Trophoblast cell (in vitro differentiated cells and primary cell): ENCODE measurements around the gene EVX2.

Source experiments
- DNase-seq, 2 donors: peaks; one replicate each; pipeline ENCODE4 v3.0.0-alpha.2; 2016
- H2AFZ ChIP-seq: 2 replicates; pipeline ENCODE4 v1.6.1; 2013; ENCODE audit warnings: low read length, moderate library complexity, mild to moderate bottlenecking; ENCODE audit not compliant: insufficient read depth, poor library complexity
- H2AK5ac ChIP-seq: 2 replicates; pipeline ENCODE4 v1.6.1; 2013; ENCODE audit warnings: mild to moderate bottlenecking, low read length
- H2BK120ac ChIP-seq: 2 replicates; pipeline ENCODE4 v1.6.1; 2013; ENCODE audit warnings: low read length, mild to moderate bottlenecking, moderate library complexity; ENCODE audit not compliant: insufficient read depth, poor library complexity
- H2BK12ac ChIP-seq: 2 replicates; pipeline ENCODE4 v1.6.1; 2013; ENCODE audit warnings: mild to moderate bottlenecking, low read length, moderate library complexity
- H2BK5ac ChIP-seq: 2 replicates; pipeline ENCODE4 v1.6.1; 2013; ENCODE audit warnings: low read length, low read depth, moderate library complexity, mild to moderate bottlenecking; ENCODE audit not compliant: poor library complexity
- H3K14ac ChIP-seq: 2 replicates; pipeline ENCODE4 v1.6.1; 2013; ENCODE audit warnings: mild to moderate bottlenecking, low read length
- H3K18ac ChIP-seq: 2 replicates; pipeline ENCODE4 v1.6.1; 2013; ENCODE audit warnings: mild to moderate bottlenecking, low read length
- H3K23ac ChIP-seq: 2 replicates; pipeline ENCODE4 v1.6.1; 2013; ENCODE audit warnings: low read length
- H3K27ac ChIP-seq: 2 replicates; pipeline ENCODE4 v1.5.1; 2013; ENCODE audit warnings: low read depth, mild to moderate bottlenecking, inconsistent platforms, low read length, moderate library complexity
- H3K27me3 ChIP-seq: 2 replicates; pipeline ENCODE4 v1.6.1; 2013; ENCODE audit warnings: inconsistent platforms, mild to moderate bottlenecking, low read length, moderate library complexity; ENCODE audit not compliant: insufficient read depth
- H3K36me3 ChIP-seq, 2 experiments: 1 replicate in 1 of 2; 2 replicates in 1 of 2; pipeline ENCODE4 v1.6.1; 2013; ENCODE audit warnings: low read length in 2 of 2, mild to moderate bottlenecking in 2 of 2, moderate library complexity in 1 of 2; ENCODE audit not compliant: insufficient read depth in 2 of 2, control insufficient read depth in 1 of 2
- H3K4ac ChIP-seq: 2 replicates; pipeline ENCODE4 v1.6.1; 2013; ENCODE audit warnings: low read depth, mild to moderate bottlenecking, low read length, moderate library complexity
- H3K4me1 ChIP-seq, 2 experiments: 1 replicate in 1 of 2; 2 replicates in 1 of 2; pipeline ENCODE4 v1.6.1; 2013; ENCODE audit warnings: low read length in 2 of 2, mild to moderate bottlenecking in 2 of 2, moderate library complexity in 1 of 2; ENCODE audit not compliant: insufficient read depth in 2 of 2, control insufficient read depth in 1 of 2
- H3K4me2 ChIP-seq: 2 replicates; pipeline ENCODE4 v1.6.1; 2013; ENCODE audit warnings: inconsistent platforms, mild to moderate bottlenecking, low read length, moderate library complexity
- H3K4me3 ChIP-seq: 2 replicates; pipeline ENCODE4 v1.5.1; 2013; ENCODE audit warnings: mild to moderate bottlenecking, low read depth, low read length, inconsistent platforms
- H3K79me1 ChIP-seq: one replicate; pipeline ENCODE4 v1.6.1; 2013; ENCODE audit warnings: low read length
- H3K79me2 ChIP-seq: 2 replicates; pipeline ENCODE4 v1.6.1; 2013; ENCODE audit warnings: low read length, mild to moderate bottlenecking; ENCODE audit not compliant: control insufficient read depth, insufficient read depth, poor library complexity
- H3K9ac ChIP-seq: 2 replicates; pipeline ENCODE4 v1.6.1; 2013; ENCODE audit warnings: mild to moderate bottlenecking, low read length
- H3K9me3 ChIP-seq: 2 replicates; pipeline ENCODE4 v1.6.1; 2013; ENCODE audit warnings: low read depth, mild to moderate bottlenecking, control low read depth, inconsistent platforms, low read length; ENCODE audit not compliant: insufficient read depth
- H4K12ac ChIP-seq: 2 replicates; pipeline ENCODE4 v1.6.1; 2013; ENCODE audit warnings: low read depth, mild to moderate bottlenecking, low read length, moderate library complexity
- H4K8ac ChIP-seq: 2 replicates; pipeline ENCODE4 v1.6.1; 2013; ENCODE audit warnings: low read depth, mild to moderate bottlenecking, low read length, moderate library complexity
- H4K91ac ChIP-seq: one replicate; pipeline ENCODE4 v1.6.1; 2013; ENCODE audit warnings: low read depth, mild to moderate bottlenecking, low read length, moderate library complexity
- WGBS: extraction: QIAGEN DNeasy Blood & Tissue Kit; methylation state at CpG from one replicate; pipeline ENCODE4 v1.1.7; 2013; ENCODE audit warnings: missing lambda C conversion rate; ENCODE audit not compliant: insufficient read length, insufficient coverage; ENCODE audit errors: extremely low coverage; 5-methylcytosine and 5-hydroxymethylcytosine counted together

The EVX2 gene

DNA sequence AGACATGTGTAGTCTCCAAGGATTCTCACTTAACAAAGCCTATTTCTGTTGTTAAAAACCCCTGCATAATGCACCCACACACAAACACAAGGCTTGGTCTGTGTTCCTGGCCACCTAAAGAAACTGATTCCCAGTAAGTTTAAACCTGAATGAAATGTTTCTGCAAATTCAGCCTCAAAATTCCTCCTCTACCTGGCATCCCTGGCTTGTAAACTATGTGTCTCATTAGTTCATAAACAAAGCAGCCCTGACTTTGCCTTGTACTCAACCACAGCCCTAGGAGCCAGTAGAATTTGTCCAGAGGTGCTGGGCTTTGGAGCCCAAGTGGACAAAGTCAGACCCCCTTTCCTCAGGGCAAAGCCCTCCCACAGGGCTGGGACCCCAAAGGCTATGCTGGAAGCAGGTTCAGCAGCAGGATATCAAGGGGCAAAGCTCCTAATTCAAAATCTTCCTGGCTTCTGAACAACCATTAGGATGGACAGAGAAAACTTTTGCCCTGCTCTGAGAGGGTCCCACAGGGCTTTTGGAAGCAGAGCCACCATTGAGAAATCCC, 6.2 kb upstream of the EVX2 start:
- Histone ChIP-seq H3K36me3 (no peaks in the 10 kb centered on the region), H3K9me3 (peaks cover 4% of the 10 kb centered on the region), H2AFZ (no peak overlapping the region), H2BK12ac (no peak overlapping the region), H3K4ac (no peak overlapping the region), H4K12ac (no peak overlapping the region), H3K79me2 (peaks cover 2% of the 10 kb centered on the region), H2BK5ac (no peak overlapping the region), H2AK5ac (no peak overlapping the region), H3K79me1 (no peaks in the 10 kb centered on the region), H4K91ac (no peak overlapping the region), H2BK120ac (no peak overlapping the region), H4K8ac (no peak overlapping the region), H3K4me2 (no peak overlapping the region), H3K4me3 (no peak overlapping the region), H3K27me3 (peaks cover 85% of the 10 kb centered on the region), H3K14ac (no peak overlapping the region), H3K27ac (no peak overlapping the region), H3K18ac (no peak overlapping the region), H3K23ac (no peak overlapping the region), H3K9ac (no peak overlapping the region), H3K4me1 (peaks cover 11 to 12% of the 10 kb centered on the region in 2 experiments)
- no peak for DNase-seq

DNA sequence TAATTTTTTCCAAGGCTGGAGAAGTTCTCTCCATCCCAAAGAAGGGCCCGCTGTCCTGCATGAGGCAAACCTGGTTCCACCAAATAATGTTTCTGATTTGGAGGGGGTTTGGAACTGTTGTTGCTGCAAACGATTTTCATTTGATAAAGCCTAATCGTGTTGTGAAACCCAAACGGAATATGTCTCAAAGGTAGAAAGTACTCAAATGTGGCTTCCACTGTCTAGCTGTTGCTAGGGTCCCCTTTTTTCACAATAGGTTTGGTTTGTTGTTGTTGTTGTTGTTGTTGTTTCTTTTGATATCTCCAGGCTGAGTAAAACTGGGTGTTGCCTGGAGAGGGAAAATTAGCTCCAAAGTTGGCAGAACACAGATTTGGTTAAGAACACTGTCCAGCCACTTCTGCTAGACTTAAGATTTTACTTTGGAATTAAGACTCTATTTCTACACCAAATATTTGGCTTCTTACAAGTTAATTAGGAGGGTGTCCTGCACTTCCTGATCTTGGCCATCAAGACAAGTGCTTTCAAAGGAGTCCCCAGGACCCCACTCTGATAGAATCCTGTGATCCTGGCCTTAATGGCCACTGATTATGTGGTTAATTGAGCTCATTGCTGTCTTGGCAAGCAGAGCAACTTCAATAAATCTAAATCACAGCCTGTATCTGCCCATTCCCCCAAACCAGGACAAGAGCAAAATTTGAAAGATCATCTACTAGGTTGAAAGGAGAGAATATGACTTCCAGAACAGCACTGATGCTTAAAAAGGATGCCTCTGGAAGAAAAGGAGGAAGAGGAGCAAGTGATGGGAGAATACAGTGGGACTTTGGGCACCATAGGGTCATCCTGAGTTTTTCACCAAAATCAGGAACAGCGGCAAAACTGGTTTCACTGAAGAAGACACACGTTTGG, 5.4 kb upstream of the EVX2 start:
- H3K4ac ChIP-seq = no peak overlapping the region

DNA sequence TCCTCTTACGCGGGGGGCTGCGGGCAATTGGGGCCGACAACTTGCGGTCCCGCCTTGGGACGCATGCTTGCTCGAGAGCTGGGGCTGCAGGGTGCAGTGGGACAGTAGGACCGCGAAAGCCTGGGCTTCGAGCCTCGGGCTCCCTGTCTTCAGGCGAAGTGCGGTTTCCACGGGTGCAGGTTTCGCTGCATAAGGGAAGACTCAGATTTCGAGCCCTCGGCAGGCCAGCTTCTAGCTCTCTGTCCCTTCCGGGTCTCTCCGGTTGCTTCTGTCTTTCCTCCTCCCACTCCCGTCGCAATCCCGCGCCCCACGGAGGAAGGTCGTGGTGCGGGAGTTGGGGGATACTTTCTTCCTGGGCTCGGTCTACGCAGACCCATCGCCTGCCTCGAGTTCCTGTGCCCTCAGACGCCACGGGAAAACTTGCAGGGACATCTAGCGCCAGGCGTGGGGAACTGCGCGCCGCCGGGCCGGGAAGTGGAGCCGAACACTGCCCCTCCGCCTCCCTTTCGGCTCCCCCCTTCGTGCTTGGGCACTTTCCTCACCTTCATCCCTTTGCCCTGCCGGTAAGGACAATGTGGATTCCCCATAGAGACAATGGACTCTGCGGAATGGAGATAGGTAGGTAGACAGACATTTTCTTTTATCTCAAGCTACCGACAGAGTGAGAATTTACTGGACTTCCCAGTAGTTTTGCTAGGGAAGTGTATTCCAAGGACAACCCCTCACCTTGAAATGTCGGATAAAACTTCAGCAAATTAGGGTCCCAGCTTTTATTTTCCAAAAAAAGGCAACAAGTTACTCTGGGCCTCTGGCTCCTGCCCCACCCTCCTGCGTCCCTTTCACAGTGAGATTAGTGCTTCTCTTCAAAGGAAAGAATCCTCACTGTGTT, 4.5 kb upstream of the EVX2 start:
- H2BK120ac ChIP-seq = no peak overlapping the region
- H3K4me3 ChIP-seq = peak overlapping the region; percentile 21
- peak overlapping the region; percentile 42 for H4K8ac ChIP-seq
- no peak overlapping the region for H3K23ac ChIP-seq
- no peak overlapping the region for H3K9ac ChIP-seq
- H2AK5ac ChIP-seq = no peak overlapping the region
- H3K27ac ChIP-seq = no peak overlapping the region
- DNase-seq = peak; percentile 35 to 58
- no peak overlapping the region for H3K4ac ChIP-seq
- H4K91ac ChIP-seq = no peak overlapping the region
- H3K36me3 ChIP-seq = no peaks in the 10 kb centered on the region
- H2AFZ ChIP-seq = peak overlapping the region; percentile 50
- H3K4me2 ChIP-seq = peak overlapping the region; percentile 73
- H3K4me1 ChIP-seq = peaks cover 8 to 12% of the 10 kb centered on the region in 2 experiments
- H3K14ac ChIP-seq = no peak overlapping the region
- H3K79me2 ChIP-seq = peaks cover 2% of the 10 kb centered on the region
- peaks cover 90% of the 10 kb centered on the region for H3K27me3 ChIP-seq
- peaks cover 3% of the 10 kb centered on the region for H3K9me3 ChIP-seq
- no peaks in the 10 kb centered on the region for H3K79me1 ChIP-seq
- no peak overlapping the region for H4K12ac ChIP-seq
- H2BK5ac ChIP-seq = no peak overlapping the region
- H2BK12ac ChIP-seq = no peak overlapping the region
- no CpG with 5 or more reads among the region's 49 CpGs for WGBS
- H3K18ac ChIP-seq = no peak overlapping the region

More for the DNA sequence above, 5.4 kb upstream of the EVX2 start:
- Histone ChIP-seq H3K18ac (no peak overlapping the region), H3K36me3 (no peaks in the 10 kb centered on the region), H3K14ac (no peak overlapping the region), H2BK12ac (no peak overlapping the region), H3K79me2 (peaks cover 2% of the 10 kb centered on the region), H3K9me3 (peaks cover 4% of the 10 kb centered on the region), H2BK120ac (no peak overlapping the region), H4K8ac (no peak overlapping the region), H3K27ac (no peak overlapping the region), H3K4me1 (peaks cover 11 to 12% of the 10 kb centered on the region in 2 experiments), H3K4me2 (no peak overlapping the region), H2AK5ac (no peak overlapping the region), H4K12ac (no peak overlapping the region), H4K91ac (no peak overlapping the region), H3K23ac (no peak overlapping the region), H2AFZ (no peak overlapping the region), H3K9ac (no peak overlapping the region), H3K27me3 (peaks cover 87% of the 10 kb centered on the region), H3K79me1 (no peaks in the 10 kb centered on the region), H2BK5ac (no peak overlapping the region), H3K4me3 (no peak overlapping the region)
- no peak for DNase-seq
- WGBS = no CpG with 5 or more reads among the region's 6 CpGs

DNA sequence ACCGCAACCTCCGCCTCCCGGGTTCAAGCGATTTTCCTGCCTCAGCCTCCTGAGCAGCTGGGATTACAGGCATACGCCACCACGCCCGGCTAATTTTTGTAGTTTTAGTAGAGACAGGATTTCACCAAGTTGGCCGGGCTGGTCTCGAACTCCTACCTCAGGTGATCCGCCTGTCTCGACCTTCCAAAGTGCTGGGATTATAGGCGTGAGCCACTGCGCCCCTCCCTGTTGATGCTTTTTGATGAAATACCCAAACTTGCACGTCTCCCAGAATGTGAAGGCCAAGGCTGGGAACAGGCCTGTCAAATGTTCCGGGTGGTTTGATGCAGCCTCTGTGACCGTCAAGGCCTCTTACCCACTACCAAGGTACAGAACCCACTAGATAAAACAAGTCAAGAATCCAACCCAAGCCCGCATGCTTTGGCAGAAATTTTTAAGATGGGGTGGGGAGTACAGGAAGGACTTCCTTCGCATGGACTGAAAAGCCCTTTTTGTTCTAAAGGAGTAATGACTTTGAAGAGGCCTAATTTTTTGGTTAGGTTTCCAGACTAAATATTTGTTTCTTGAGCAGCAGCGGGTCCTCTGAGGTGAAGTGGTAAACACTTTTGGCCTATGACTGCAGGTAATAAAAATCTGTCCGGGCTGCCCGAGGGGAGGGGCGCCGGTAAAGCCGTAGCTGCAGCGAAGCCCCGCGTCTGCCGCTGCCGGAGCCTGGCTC, 3.7 kb upstream of the EVX2 start:
- H3K9ac ChIP-seq = no peak overlapping the region
- peak overlapping the region; percentile 21 for H3K4me3 ChIP-seq
- no peaks in the 10 kb centered on the region for H3K36me3 ChIP-seq
- H2BK5ac ChIP-seq = no peak overlapping the region
- H3K4ac ChIP-seq = no peak overlapping the region
- H3K4me2 ChIP-seq = peak overlapping the region; percentile 73
- H3K4me1 ChIP-seq = peaks cover 11 to 13% of the 10 kb centered on the region in 2 experiments
- no peak overlapping the region for H3K14ac ChIP-seq
- H2AK5ac ChIP-seq = no peak overlapping the region
- no peak overlapping the region for H2BK12ac ChIP-seq
- no peaks in the 10 kb centered on the region for H3K79me1 ChIP-seq
- H2BK120ac ChIP-seq = no peak overlapping the region
- H4K91ac ChIP-seq = no peak overlapping the region
- DNase-seq = no peak
- no peak overlapping the region for H3K27ac ChIP-seq
- no peak overlapping the region for H2AFZ ChIP-seq
- no peak overlapping the region for H4K8ac ChIP-seq
- WGBS = no CpG with 5 or more reads among the region's 29 CpGs
- H3K79me2 ChIP-seq = peaks cover 2% of the 10 kb centered on the region
- no peak overlapping the region for H4K12ac ChIP-seq
- peaks cover 90% of the 10 kb centered on the region for H3K27me3 ChIP-seq
- H3K9me3 ChIP-seq = peaks cover 1% of the 10 kb centered on the region
- H3K23ac ChIP-seq = no peak overlapping the region
- H3K18ac ChIP-seq = no peak overlapping the region
